Measurements from ENCODE around the gene FAM240B.

Gene FAM240B

GRCh38 chr9:38720083-38720745 lies at the start of gene FAM240B:
FAM240B (minus strand) TSS chr9:38720133; CDS start chr9:38703999, 16,134 bp downstream.
- in situ Hi-C loops (cut with MboI; ENCODE audit: low pct_unique_long_range_greater_than_20kb, low sequenced_read_pairs, unreplicated experiment), result no loop called here
- DNase-seq (ENCODE audit: low spot score), result no peak
- TF ChIP-seq CTCF (IDR thresholded peaks at IDR 0.05; ENCODE audit: extremely low read depth, insufficient read depth, missing control alignments), result no peak

- DNase-seq (ENCODE audit: low spot score), result no peak
- in situ Hi-C loops (cut with MboI; ENCODE audit: low pct_unique_long_range_greater_than_20kb, low sequenced_read_pairs, unreplicated experiment), result no loop called here
- TF ChIP-seq CTCF (IDR thresholded peaks at IDR 0.05; ENCODE audit: extremely low read depth, insufficient read depth, missing control alignments), result no peak
These were observed 48.4 kb upstream of the FAM240B start for GRCh38 chr9:38768351-38768761.

GRCh38 chr9:38765101-38765500 lies 45.2 kb upstream of the FAM240B start:
- no peak for TF ChIP-seq CTCF (IDR thresholded peaks at IDR 0.05; ENCODE audit: extremely low read depth, insufficient read depth, missing control alignments)
- in situ Hi-C loops (cut with MboI; ENCODE audit: low pct_unique_long_range_greater_than_20kb, low sequenced_read_pairs, unreplicated experiment), result no loop called here
- DNase-seq (ENCODE audit: low spot score), result no peak

- DNase-seq (ENCODE audit: low spot score), result no peak
- in situ Hi-C loops (cut with MboI; ENCODE audit: low pct_unique_long_range_greater_than_20kb, low sequenced_read_pairs, unreplicated experiment), result no loop called here
- no peak for TF ChIP-seq CTCF (IDR thresholded peaks at IDR 0.05; ENCODE audit: extremely low read depth, insufficient read depth, missing control alignments)
These were observed 42.1 kb upstream of the FAM240B start for GRCh38 chr9:38761999-38762398.

GRCh38 chr9:38761339-38761738 lies 41.4 kb upstream of the FAM240B start:
- DNase-seq (ENCODE audit: low spot score), result no peak
- in situ Hi-C loops (cut with MboI; ENCODE audit: low pct_unique_long_range_greater_than_20kb, low sequenced_read_pairs, unreplicated experiment), result no loop called here

GRCh38 chr9:38756702-38757101 lies 36.8 kb upstream of the FAM240B start:
- no peak for TF ChIP-seq CTCF (IDR thresholded peaks at IDR 0.05; ENCODE audit: extremely low read depth, insufficient read depth, missing control alignments)
- DNase-seq (ENCODE audit: low spot score), result no peak
- in situ Hi-C loops (cut with MboI; ENCODE audit: low pct_unique_long_range_greater_than_20kb, low sequenced_read_pairs, unreplicated experiment), result no loop called here

More at GRCh38 chr9:38761339-38761738, 41.4 kb upstream of the FAM240B start:
- no peak for TF ChIP-seq CTCF (IDR thresholded peaks at IDR 0.05; ENCODE audit: extremely low read depth, insufficient read depth, missing control alignments)
